Measurements from ENCODE around the gene KIAA1671. TPM values are rescaled to one million over a fixed set of nuclear protein-coding genes. Genes with fewer than 3 reads are reported as not detected.
A peak's percentile ranks its signal among the peaks of the same experiment; 100 is the strongest.

Gene KIAA1671
- total and polyA plus RNA-seq, 7 donors = 6.3 to 34.2 (median 10.2) TPM

GRCh38 chr22:25077964-25078363 lies 125.4 kb downstream of the KIAA1671 start:
- WGBS, 2 donors = 77 to 86% methylated on average over 3 of the region's 3 CpGs
- no peak for DNase-seq
- no peaks in the 10 kb centered on the region for H3K4me1 ChIP-seq
- H3K9me3 ChIP-seq = no peaks in the 10 kb centered on the region
- TF ChIP-seq EP300 (IDR thresholded peaks at IDR 0.05) (no peak), POLR2A (IDR thresholded peaks at IDR 0.05) (no peak), CTCF (IDR thresholded peaks at IDR 0.05) (no peak), POLR2AphosphoS5 (IDR thresholded peaks at IDR 0.05) (no peak)
- H3K27me3 ChIP-seq = no peaks in the 10 kb centered on the region
- intact Hi-C loops (cut with DNase I) = no loop called here
- H3K27ac ChIP-seq = no peak overlapping the region
- H3K36me3 ChIP-seq = no peaks in the 10 kb centered on the region
- no peak overlapping the region for H3K4me3 ChIP-seq

GRCh38 chr22:25078591-25078990 lies 126.1 kb downstream of the KIAA1671 start:
- intact Hi-C loops (cut with DNase I) = no loop called here
- H3K4me1 ChIP-seq = no peaks in the 10 kb centered on the region
- no peaks in the 10 kb centered on the region for H3K27me3 ChIP-seq
- H3K4me3 ChIP-seq = no peak overlapping the region
- H3K9me3 ChIP-seq = no peaks in the 10 kb centered on the region
- H3K36me3 ChIP-seq = no peaks in the 10 kb centered on the region
- no peak for DNase-seq
- TF ChIP-seq EP300 (IDR thresholded peaks at IDR 0.05) (no peak), POLR2A (IDR thresholded peaks at IDR 0.05) (no peak), POLR2AphosphoS5 (IDR thresholded peaks at IDR 0.05) (no peak), CTCF (IDR thresholded peaks at IDR 0.05) (no peak)
- no peak overlapping the region for H3K27ac ChIP-seq
- WGBS, 2 donors = 95% methylated on average over 6 of the region's 6 CpGs

- intact Hi-C loops (cut with DNase I) = no loop called here
- H3K27ac ChIP-seq = no peak overlapping the region
- H3K9me3 ChIP-seq = no peaks in the 10 kb centered on the region
- WGBS, 2 donors = 81 to 82% methylated on average over 3 of the region's 3 CpGs
- no peaks in the 10 kb centered on the region for H3K4me1 ChIP-seq
- TF ChIP-seq POLR2A (IDR thresholded peaks at IDR 0.05) (no peak), CTCF (IDR thresholded peaks at IDR 0.05) (no peak), EP300 (IDR thresholded peaks at IDR 0.05) (no peak), POLR2AphosphoS5 (IDR thresholded peaks at IDR 0.05) (no peak)
- H3K36me3 ChIP-seq = no peaks in the 10 kb centered on the region
- H3K4me3 ChIP-seq = no peak overlapping the region
- DNase-seq = no peak
- no peaks in the 10 kb centered on the region for H3K27me3 ChIP-seq
Measured at GRCh38 chr22:25080855-25081254, 128.3 kb downstream of the KIAA1671 start.

GRCh38 chr22:25081409-25081824 lies 128.9 kb downstream of the KIAA1671 start:
- no peak overlapping the region for H3K4me3 ChIP-seq
- H3K4me1 ChIP-seq = no peaks in the 10 kb centered on the region
- no peaks in the 10 kb centered on the region for H3K27me3 ChIP-seq
- DNase-seq = no peak
- 11 to 14% methylated on average over 3 of the region's 3 CpGs for WGBS, 2 donors
- intact Hi-C loops (cut with DNase I) = no loop called here
- H3K9me3 ChIP-seq = no peaks in the 10 kb centered on the region
- no peak overlapping the region for H3K27ac ChIP-seq
- no peaks in the 10 kb centered on the region for H3K36me3 ChIP-seq
- TF ChIP-seq CTCF (IDR thresholded peaks at IDR 0.05) (peak in 1 of 4 experiments; percentile 34), EP300 (IDR thresholded peaks at IDR 0.05) (no peak), POLR2AphosphoS5 (IDR thresholded peaks at IDR 0.05) (no peak)

GRCh38 chr22:25082096-25082495 lies 129.6 kb downstream of the KIAA1671 start:
- H3K4me1 ChIP-seq = no peaks in the 10 kb centered on the region
- no peak overlapping the region for H3K4me3 ChIP-seq
- 92 to 97% methylated on average over 3 of the region's 3 CpGs for WGBS, 2 donors
- no peaks in the 10 kb centered on the region for H3K9me3 ChIP-seq
- H3K27ac ChIP-seq = no peak overlapping the region
- no peaks in the 10 kb centered on the region for H3K27me3 ChIP-seq
- no peak for DNase-seq
- TF ChIP-seq POLR2AphosphoS5 (IDR thresholded peaks at IDR 0.05) = no peak
- TF ChIP-seq EP300 (IDR thresholded peaks at IDR 0.05) = no peak
- TF ChIP-seq POLR2A (IDR thresholded peaks at IDR 0.05) = no peak
- intact Hi-C loops (cut with DNase I) = no loop called here
- no peaks in the 10 kb centered on the region for H3K36me3 ChIP-seq
